Hepatocyte (in vitro differentiated cells): ENCODE measurements around the gene TSPAN15. TPM values are rescaled to one million over a fixed set of nuclear protein-coding genes. Genes with fewer than 3 reads are reported as not detected.

Experiments used
- DNase-seq: peaks from one replicate; pipeline ENCODE4 v3.0.0-alpha.2; 2016; ENCODE audit warnings: low spot score
- H2AFZ ChIP-seq: fragments of 200-600 bp; sonication (generic); 2 replicates; pipeline ENCODE4 v1.6.0; 2016; ENCODE audit warnings: antibody characterized with exemption, mild to moderate bottlenecking
- H3K27ac ChIP-seq: fragments of 200-600 bp; sonication (generic); 2 replicates; pipeline ENCODE4 v1.5.1; 2016; ENCODE audit warnings: mild to moderate bottlenecking
- H3K27me3 ChIP-seq: fragments of 200-600 bp; sonication (generic); 2 replicates; pipeline ENCODE4 v1.6.1; 2016
- H3K36me3 ChIP-seq: fragments of 200-600 bp; sonication (generic); replicated peaks from 2 replicates; pipeline ENCODE4 v1.5.1; 2016; ENCODE audit warnings: low read depth; ENCODE audit not compliant: insufficient read depth
- H3K4me1 ChIP-seq: fragments of 200-600 bp; sonication (generic); 2 replicates; pipeline ENCODE4 v1.5.1; 2016; ENCODE audit warnings: mild to moderate bottlenecking, moderate library complexity; ENCODE audit not compliant: insufficient read depth
- H3K4me2 ChIP-seq: fragments of 200-600 bp; sonication (generic); 2 replicates; pipeline ENCODE4 v1.6.0; 2016
- H3K4me3 ChIP-seq: fragments of 200-600 bp; sonication (generic); 2 replicates; pipeline ENCODE4 v1.5.1; 2016; ENCODE audit warnings: mild to moderate bottlenecking
- H3K79me2 ChIP-seq: fragments of 200-600 bp; sonication (generic); 2 replicates; pipeline ENCODE4 v1.6.0; 2017; ENCODE audit warnings: mild to moderate bottlenecking
- H3K9me2 ChIP-seq: fragments of 200-600 bp; sonication (generic); replicated peaks from 2 replicates; pipeline ENCODE4 v1.6.0; 2017; ENCODE audit warnings: mild to moderate bottlenecking; ENCODE audit not compliant: insufficient read depth
- H3K9me3 ChIP-seq: fragments of 200-600 bp; sonication (generic); 2 replicates; pipeline ENCODE4 v1.5.1; 2016; ENCODE audit warnings: low read depth, mild to moderate bottlenecking
- H4K20me1 ChIP-seq: fragments of 200-600 bp; sonication (generic); 2 replicates; pipeline ENCODE4 v1.6.0; 2016; ENCODE audit warnings: mild to moderate bottlenecking; ENCODE audit not compliant: insufficient read depth, poor library complexity, severe bottlenecking
- CTCF ChIP-seq: fragments of 200-600 bp; sonication (generic); IDR thresholded peaks from 2 replicates; pipeline ENCODE4 v1.5.1; 2016; ENCODE audit warnings: antibody characterized with exemption, mild to moderate bottlenecking; ENCODE audit not compliant: poor library complexity
- EZH2 ChIP-seq: fragments of 200-600 bp; sonication (generic); IDR thresholded peaks from 2 replicates; pipeline ENCODE4 v1.6.1; 2016; ENCODE audit warnings: antibody characterized with exemption, mild to moderate bottlenecking, borderline replicate concordance
- EZH2phosphoT487 ChIP-seq: fragments of 200-600 bp; sonication (generic); IDR thresholded peaks from one replicate; pipeline ENCODE4 v1.6.1; 2018; ENCODE audit warnings: antibody characterized with exemption, mild to moderate bottlenecking, low read depth, moderate library complexity; ENCODE audit not compliant: unreplicated experiment, severe bottlenecking
- WGBS: methylation state at CpG from one replicate; pipeline ENCODE4 v1.1.6; 2016; ENCODE audit warnings: low lambda C conversion rate; ENCODE audit errors: missing lambda C conversion rate; 5-methylcytosine and 5-hydroxymethylcytosine counted together
- polyA plus RNA-seq: library from polyadenylated mRNA; unstranded; fragments of >200 nt; fragmentation: Nextera tagmentation; extraction: Ambion mirVana; gene quantifications from 2 replicates; pipeline ENCODE4 v1.2.1, GENCODE V29; 2016
- total RNA-seq: library from RNA; depleted of rRNA; stranded (reverse); fragments of >200 nt; gene quantifications from 2 replicates; pipeline ENCODE4 v1.2.3, GENCODE V29; 2014

The TSPAN15 gene
- total and polyA plus RNA-seq, 2 experiments from 2014 or later = 29.0 to 66.4 TPM

- H4K20me1 ChIP-seq = no peaks in the 10 kb centered on the region
- H3K4me2 ChIP-seq = peak overlapping the region; percentile 77
- H3K27ac ChIP-seq = peak overlapping the region; percentile 75
- peak overlapping the region; percentile 14 for H3K4me3 ChIP-seq
- H3K27me3 ChIP-seq = no peaks in the 10 kb centered on the region
- no peaks in the 10 kb centered on the region for H3K36me3 ChIP-seq
- TF ChIP-seq CTCF (peak; percentile 86), EZH2 (no peak)
- peak; percentile 97 for DNase-seq
- no peaks in the 10 kb centered on the region for H3K79me2 ChIP-seq
- no peaks in the 10 kb centered on the region for H3K9me2 ChIP-seq
- H3K9me3 ChIP-seq = no peaks in the 10 kb centered on the region
- peak overlapping the region; percentile 84 for H2AFZ ChIP-seq
- 11% methylated on average over 31 of the region's 64 CpGs for WGBS
- peaks cover 10% of the 10 kb centered on the region for H3K4me1 ChIP-seq
Observed at GRCh38 chr10:69408318-69409175, 42.7 kb upstream of the TSPAN15 start.

DNA sequence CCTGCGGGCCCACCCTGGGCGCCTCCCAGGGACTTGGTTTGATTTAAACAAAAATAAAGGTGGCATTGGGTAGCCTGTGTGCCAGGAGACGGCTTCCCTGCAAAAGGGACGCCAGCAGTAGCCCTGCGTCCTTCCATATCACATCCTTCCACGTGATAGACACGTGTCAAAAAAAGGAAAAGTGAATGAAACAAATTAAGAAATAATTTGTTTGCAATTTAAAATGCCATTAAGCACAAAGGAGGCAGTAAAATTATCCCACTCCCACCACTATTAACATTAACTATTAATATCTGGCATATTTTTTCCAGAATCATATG lies 42.1 kb upstream of the TSPAN15 start:
- Histone ChIP-seq H3K79me2 (no peaks in the 10 kb centered on the region), H3K36me3 (no peaks in the 10 kb centered on the region), H3K4me2 (peak overlapping the region; percentile 77), H3K4me1 (peaks cover 10% of the 10 kb centered on the region), H3K4me3 (peak overlapping the region; percentile 14), H3K27me3 (no peaks in the 10 kb centered on the region), H3K27ac (peak overlapping the region; percentile 75), H3K9me3 (no peaks in the 10 kb centered on the region), H4K20me1 (no peaks in the 10 kb centered on the region), H2AFZ (peak overlapping the region; percentile 84), H3K9me2 (no peaks in the 10 kb centered on the region)
- TF ChIP-seq EZH2phosphoT487 = no peak
- TF ChIP-seq CTCF = no peak
- no peak for TF ChIP-seq EZH2
- no peak for DNase-seq
- 62% methylated on average over 7 of the region's 7 CpGs for WGBS

DNA sequence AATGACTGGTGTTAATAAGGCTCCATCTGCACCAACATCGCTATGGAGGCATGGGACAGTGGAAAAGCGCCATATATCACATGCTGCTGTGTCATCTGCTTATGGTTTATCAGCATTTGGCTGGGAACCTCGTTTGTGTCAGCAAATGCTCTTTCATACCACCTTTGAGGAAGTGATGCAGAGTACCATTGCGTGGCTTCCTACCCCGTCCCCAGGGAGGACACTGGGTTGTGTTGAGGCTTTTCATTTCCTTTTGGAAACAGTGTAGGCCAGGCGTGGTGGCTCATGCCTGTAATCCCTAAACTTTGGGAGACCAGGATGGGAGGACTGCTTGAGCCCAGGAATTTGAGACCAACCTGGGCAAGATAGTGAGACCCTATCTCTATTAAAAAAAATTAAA lies 41.3 kb upstream of the TSPAN15 start:
- Histone ChIP-seq H4K20me1 (no peaks in the 10 kb centered on the region), H3K4me3 (no peak overlapping the region), H3K9me2 (no peaks in the 10 kb centered on the region), H3K4me2 (no peak overlapping the region), H3K36me3 (no peaks in the 10 kb centered on the region), H3K27ac (no peak overlapping the region), H2AFZ (no peak overlapping the region), H3K9me3 (no peaks in the 10 kb centered on the region), H3K79me2 (no peaks in the 10 kb centered on the region), H3K4me1 (peaks cover 10% of the 10 kb centered on the region), H3K27me3 (no peaks in the 10 kb centered on the region)
- TF ChIP-seq EZH2phosphoT487 (no peak), CTCF (no peak), EZH2 (no peak)
- no peak for DNase-seq
- WGBS = 84% methylated on average over 6 of the region's 6 CpGs
